CD4-positive, alpha-beta T cell treated with Interleukin-15 for 1 hour (primary cell): ENCODE results near the gene PINK1.
A peak's percentile ranks its signal among the peaks of the same experiment; 100 is the strongest.
"Not testable (repeated sequence)": the region's sequence is repeated elsewhere in the genome, so short reads cannot be mapped to it uniquely, and the experiment has no call there.

Experiments
- DNase-seq: peaks from one replicate; pipeline ENCODE4 v3.0.0-alpha.2; 2020

PINK1 gene

GRCh38 chr1:20633190-20634064 lies at the start of gene PINK1:
Gene PINK1, plus strand, starts transcription at chr1:20633458. Its CDS starts 91 bp downstream, at chr1:20633549.
- DNase-seq = peak; percentile 85

DNA sequence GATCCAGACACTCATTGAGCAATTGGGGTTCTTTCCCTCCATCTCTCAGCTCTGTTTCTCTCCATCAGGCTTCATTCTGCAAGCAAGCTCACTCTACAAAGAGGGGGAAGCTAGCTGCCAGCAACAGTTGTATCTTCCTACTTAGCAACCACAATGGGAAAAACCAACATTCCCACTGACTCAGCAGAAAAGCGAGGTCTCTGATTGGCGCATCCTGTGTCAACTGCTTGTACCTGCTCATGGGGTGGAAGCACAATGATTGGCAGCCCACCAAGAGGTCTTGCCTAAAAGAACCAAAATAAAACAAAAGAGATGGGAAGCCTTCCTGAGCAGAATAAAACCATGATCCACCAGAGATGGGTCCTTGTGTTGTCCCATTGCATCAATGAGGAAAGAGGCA lies 48.4 kb upstream of the PINK1 start:
- no peak for DNase-seq

DNA sequence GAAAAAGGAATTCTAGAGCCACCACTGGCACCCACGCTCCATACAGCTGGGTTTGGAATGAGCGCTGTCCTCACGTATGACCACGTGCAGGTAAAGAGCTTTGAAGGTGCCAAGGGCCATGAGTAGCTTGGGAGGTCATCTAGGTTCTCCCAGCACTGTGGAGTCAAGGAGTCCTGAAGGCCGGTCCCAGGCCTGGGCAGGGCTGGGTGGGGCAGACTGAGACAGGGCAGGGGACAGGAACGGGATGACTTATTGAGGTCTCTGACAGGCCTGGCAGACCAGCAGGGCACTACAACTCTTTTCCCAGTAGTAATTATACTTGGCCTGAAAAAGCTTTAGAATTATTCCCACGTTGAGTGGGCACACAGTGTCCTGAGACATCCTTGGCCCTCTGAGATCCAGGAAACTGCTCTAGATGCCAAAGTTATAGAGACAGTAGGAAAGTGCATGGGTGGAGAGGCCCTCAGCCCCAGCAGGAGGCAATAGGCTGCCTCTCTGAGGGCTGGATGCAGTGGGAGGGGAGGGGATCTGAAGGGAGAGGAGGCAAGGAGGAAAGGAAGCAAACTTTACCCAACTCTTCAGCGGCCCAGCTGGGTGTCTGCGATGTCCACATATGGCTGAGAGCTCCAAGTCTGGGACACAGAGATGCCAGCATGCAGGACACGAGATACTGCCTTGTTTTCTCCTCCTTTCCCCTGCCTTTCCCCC lies 46.2 kb upstream of the PINK1 start:
- no peak for DNase-seq

DNA sequence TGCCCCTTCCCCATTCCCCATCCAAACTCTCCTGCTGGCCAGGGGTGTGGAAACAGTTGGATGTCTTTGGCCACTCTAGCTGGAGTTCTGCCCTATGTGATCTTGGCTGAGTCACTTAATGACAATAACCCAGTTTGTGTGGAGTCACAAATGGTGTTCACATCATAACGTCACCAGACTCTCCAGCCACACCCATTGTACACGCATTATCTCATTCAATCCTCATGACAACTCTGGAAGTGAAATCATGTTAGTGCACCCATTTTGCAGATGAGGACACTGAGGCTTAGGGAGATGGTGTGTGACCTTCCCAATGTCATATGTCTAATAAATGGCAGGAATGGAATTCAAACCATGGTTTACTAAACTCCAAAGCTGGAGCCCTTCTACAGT lies 45.6 kb upstream of the PINK1 start:
- DNase-seq = no peak

- DNase-seq = peak; percentile 36
Observed at GRCh38 chr1:20588634-20589225, 44.5 kb upstream of the PINK1 start, which contains the start of gene CDA. Gene CDA, plus strand, starts transcription at chr1:20589097. Its CDS starts 33 bp downstream, at chr1:20589130.

- DNase-seq = peak; percentile 49
Observed at GRCh38 chr1:20589331-20590278, 43.7 kb upstream of the PINK1 start.

- DNase-seq = peak; percentile 52
Observed at GRCh38 chr1:20590306-20590777, 42.9 kb upstream of the PINK1 start.

GRCh38 chr1:20593756-20594155 lies 39.5 kb upstream of the PINK1 start:
- DNase-seq = no peak

DNA sequence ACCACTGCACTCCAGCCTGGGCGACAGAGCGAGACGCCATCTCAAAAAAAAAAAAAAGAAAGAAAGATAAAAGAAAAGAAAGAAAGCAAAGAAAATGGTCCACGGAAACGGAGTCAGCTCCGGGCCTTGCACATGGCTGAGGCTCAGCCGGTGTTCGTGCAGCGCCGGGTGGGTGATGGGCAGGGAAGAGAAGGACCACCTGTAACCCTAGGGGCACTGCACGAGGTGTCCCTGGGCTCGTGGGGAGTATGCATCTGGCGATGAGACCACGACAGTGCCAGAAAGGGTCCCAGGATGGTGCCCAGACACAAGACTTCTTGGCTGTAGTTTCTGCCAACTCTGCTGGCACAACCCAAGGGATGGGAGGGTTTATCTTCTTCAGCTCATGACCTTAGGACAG lies 38.5 kb upstream of the PINK1 start:
- no peak for DNase-seq

DNA sequence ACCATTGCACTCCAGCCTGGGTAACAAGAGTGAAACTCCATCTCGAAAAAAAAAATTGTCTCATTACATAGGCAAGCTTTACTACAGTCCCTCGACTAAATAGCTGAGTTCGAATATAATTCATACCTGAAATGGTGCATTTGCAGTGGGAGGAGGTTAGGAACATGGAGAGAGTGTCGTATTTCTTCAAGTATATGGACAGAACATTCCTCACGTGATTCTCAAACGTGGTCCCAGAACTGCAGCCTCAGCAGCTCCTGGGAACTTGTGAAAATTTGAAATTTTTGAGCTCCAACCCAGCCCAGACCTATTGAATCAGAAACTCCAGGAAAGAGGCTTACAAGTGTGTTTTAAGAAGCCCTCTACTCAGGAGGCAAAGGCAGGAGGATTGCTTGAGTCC lies 37.2 kb upstream of the PINK1 start:
- DNase-seq = no peak

DNA sequence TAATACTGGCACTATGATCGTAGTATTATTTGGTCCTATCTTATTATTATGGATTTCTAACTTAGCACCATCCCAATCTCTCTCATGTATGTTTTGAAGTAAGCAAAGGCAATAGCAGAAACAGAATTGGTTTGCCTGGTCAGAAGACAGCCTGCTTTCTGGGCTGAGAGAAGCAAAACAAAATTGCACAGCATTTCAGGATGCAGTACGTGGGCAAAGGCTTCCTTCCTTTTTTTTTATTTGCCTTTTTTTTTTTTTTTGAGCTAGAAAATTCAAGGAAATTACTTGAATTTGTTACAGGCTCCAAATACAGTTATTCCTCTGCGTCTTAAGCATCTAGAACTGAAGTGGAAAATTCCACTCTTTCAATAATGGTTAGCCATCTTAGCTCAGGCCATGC lies 35.6 kb upstream of the PINK1 start:
- no peak for DNase-seq

GRCh38 chr1:20600156-20600555 lies 33.1 kb upstream of the PINK1 start:
- no peak for DNase-seq

DNA sequence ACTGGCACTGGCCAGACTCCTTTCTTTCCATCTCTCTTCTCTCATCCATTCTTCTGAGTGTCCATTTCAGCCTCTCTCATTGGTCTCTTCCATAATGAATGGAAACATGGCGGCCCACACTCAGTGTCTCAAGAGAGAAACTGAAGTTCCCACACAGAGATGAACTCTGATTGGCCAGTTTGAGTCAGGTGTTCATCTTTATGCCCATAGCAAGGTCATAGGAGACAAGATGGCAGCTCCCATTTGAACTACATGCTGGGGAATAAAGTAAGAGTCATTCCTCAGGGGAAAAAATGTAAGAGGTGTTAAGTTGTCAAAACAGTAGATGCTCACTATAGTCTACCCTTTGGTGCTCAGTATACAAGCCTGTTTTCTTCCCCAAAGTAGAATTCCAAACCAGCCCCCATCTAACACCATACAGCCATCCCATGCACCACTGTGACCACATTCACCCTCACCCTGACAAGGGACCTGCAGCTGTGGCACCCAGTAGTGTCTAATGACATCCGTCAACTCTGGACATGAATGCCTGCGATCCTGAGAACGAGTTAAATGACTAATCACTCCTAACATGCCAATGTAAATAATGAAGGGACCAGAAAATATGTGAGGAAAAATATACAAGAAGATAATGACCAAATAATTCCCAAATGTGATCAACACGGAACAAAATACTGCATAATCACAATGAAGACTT lies 32.0 kb upstream of the PINK1 start:
- no peak for DNase-seq

DNA sequence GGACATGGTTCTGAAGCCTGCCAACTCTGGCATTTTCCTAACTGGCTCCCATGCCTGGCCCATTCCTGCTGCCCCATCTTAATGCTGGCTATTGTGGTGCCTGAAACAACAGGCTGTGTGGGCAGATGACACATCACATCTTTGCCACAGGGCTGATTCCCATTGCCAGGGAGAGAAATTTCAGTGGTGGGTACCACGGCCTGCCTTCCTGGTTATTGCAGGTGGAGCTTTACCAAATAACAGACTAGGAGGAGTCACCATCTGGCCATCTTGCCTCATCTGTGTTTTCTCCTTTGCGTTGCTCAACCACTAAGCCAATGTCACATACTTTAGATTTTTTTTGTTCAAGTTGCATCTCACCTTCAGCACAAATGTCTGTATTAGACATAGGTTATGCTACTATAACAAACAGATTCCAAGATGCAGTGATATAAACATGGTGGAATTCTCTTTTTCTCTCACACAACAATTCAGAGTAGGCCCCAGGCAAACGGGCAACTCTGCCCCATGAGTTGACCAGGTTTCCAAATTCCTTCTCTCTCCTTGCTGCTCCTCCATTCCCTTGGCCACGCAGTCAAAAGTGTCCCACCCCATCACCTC lies 30.3 kb upstream of the PINK1 start:
- DNase-seq = no peak

GRCh38 chr1:20603504-20604464 lies 29.5 kb upstream of the PINK1 start:
- peak; percentile 43 for DNase-seq

DNA sequence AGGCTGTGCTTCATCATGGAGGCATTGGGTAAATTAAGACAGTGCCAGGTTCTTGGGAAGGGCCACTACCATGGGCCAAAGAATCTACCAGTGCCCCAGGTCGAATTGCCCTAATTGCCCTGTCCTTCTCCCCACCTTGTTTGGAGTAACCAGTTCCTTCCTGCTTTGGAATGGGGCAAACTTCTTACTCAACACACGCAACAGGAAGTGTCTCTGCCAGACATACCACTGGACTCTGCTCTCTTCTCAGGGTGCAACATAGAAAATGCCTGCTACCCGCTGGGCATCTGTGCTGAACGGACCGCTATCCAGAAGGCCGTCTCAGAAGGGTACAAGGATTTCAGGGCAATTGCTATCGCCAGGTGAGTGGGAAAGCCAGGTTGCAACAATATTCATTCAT lies 28.6 kb upstream of the PINK1 start:
- DNase-seq = no peak

- DNase-seq = not testable (repeated sequence)
Observed at GRCh38 chr1:20606801-20607570, 26.3 kb upstream of the PINK1 start.

DNA sequence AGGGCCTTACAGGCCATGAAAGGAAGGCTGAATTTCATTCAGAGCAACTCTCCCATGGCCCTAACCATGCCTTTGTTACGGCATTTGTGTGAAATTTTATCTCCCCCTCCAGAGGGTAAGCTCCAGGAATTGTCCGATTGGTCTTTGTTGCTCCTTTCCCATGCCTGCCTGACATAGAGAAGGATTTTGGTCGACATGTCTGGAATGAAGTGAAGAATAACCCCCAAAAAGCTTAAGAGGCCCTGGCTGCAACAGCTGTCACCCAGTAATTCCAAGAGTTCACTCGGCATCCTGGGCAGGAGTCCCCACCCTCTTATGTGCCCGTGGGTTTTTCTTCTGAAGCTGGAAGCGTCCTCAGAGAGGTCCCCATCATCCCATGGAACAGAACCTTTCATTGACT lies 23.7 kb upstream of the PINK1 start:
- no peak for DNase-seq

DNA sequence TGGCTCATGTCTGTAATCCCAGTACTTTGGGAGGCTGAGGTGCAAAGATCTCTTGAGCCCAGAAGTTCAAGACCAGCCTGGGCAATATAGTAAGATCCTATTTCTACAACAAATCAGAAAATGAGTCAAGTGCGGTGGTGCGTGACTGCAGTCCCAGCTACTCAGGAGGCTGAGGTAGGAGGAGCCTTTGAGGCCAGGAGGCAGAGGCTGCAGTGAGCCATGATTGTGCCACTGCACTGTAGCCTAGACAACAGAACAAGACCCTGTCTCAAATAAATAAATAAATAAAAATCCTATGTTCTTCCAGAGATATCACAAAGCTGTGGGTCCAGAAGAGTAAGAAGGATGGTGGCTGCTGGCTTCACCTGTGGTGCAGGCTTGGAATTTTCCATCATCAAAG lies 22.3 kb upstream of the PINK1 start:
- DNase-seq = no peak
